Right lobe of liver (tissue), 4 donors: ENCODE data around the gene ADAM8.

Source experiments
- POLR2A ChIP-seq: fragments of 450-650 bp; IDR thresholded peaks from one replicate; pipeline ENCODE4 v1.6.1; 2017; ENCODE audit warnings: antibody characterized with exemption, mild to moderate bottlenecking
- TF ChIP-seq, protein P1 (sequence below), 4 donors: fragments of 200-600 bp in 3 of 4; fragments of 450-650 bp in 1 of 4; IDR thresholded peaks; one replicate each; pipeline versions ENCODE4 v1.5.1 to v1.8.0; 2016 to 2022; ENCODE audit warnings: antibody characterized with exemption in 4 of 4, mild to moderate bottlenecking in 2 of 4
- donor health status: DM: no; HTN: no; CAD: no.
- donor health status: DM: no; HTN: no; CAD: no.
- donor health status: DM: no; HTN: yes; CAD: no.

DNA sequence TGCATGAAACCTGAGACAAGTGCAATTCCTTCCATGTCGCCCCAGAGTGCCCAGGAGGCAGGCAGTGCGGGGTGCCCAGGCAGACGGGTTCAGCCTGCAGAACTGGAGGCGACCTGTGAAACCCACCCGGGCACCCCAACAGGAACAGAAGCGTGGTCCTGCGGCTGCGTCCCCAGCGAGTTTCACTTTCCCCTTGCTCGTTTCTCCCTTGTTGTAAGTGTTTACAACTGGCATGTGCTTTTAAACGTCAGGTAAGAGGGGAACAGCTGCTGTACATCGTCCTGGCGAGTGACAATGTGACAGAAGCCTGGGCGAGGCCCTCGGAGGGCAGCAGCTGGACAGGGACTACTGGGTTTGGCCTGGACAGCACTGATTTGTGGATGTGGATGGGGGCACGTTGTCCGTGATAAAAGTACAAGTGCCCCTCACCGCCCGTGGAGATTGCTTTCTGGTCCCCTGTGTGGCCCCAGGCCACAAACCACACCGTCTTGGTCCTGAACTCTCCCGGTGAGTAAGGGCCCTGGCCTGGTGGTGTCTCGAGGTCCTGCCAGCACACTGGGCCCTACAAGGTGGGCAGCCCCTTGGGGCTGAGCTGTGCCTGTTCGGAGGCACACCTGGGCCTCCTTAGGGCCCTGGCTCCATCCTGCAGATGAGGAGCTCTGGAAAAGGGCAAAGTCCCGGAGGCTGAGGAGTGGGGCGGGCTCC is 35.0 kb downstream of the ADAM8 start:
- TF ChIP-seq POLR2A = no peak
- TF ChIP-seq, protein P1, sequence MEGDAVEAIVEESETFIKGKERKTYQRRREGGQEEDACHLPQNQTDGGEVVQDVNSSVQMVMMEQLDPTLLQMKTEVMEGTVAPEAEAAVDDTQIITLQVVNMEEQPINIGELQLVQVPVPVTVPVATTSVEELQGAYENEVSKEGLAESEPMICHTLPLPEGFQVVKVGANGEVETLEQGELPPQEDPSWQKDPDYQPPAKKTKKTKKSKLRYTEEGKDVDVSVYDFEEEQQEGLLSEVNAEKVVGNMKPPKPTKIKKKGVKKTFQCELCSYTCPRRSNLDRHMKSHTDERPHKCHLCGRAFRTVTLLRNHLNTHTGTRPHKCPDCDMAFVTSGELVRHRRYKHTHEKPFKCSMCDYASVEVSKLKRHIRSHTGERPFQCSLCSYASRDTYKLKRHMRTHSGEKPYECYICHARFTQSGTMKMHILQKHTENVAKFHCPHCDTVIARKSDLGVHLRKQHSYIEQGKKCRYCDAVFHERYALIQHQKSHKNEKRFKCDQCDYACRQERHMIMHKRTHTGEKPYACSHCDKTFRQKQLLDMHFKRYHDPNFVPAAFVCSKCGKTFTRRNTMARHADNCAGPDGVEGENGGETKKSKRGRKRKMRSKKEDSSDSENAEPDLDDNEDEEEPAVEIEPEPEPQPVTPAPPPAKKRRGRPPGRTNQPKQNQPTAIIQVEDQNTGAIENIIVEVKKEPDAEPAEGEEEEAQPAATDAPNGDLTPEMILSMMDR (IDR thresholded peaks at IDR 0.05) = no peak
